ENCODE measurements around the gene ASB15.

The ASB15 gene

DNA sequence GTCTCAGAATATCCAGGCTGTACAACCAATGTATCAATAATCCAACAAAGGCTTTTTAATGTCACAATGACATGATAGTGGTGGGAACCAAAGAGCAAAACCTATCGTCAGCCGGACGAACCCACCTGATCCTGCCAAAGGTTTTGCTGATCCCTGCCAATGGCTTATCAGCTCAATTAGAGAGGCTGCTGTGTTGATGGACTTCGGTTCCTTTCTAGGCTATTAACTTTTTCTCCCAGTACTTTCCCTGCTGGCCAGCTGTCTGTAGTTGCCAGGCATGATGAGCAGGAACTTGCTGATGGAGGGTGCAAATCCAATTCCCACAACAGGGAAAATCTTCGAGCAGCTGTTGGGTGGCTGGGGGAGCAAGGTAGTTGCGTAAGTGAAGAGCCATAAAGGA, 56.4 kb downstream of the ASB15 start:
- H3K4me3 ChIP-seq (ENCODE audit: low read length), result no peak overlapping the region
- TF ChIP-seq, protein P1, sequence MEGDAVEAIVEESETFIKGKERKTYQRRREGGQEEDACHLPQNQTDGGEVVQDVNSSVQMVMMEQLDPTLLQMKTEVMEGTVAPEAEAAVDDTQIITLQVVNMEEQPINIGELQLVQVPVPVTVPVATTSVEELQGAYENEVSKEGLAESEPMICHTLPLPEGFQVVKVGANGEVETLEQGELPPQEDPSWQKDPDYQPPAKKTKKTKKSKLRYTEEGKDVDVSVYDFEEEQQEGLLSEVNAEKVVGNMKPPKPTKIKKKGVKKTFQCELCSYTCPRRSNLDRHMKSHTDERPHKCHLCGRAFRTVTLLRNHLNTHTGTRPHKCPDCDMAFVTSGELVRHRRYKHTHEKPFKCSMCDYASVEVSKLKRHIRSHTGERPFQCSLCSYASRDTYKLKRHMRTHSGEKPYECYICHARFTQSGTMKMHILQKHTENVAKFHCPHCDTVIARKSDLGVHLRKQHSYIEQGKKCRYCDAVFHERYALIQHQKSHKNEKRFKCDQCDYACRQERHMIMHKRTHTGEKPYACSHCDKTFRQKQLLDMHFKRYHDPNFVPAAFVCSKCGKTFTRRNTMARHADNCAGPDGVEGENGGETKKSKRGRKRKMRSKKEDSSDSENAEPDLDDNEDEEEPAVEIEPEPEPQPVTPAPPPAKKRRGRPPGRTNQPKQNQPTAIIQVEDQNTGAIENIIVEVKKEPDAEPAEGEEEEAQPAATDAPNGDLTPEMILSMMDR (IDR thresholded peaks at IDR 0.05; ENCODE audit: insufficient read depth, low read depth, low read length, missing control alignments), result no peak
- no peak for DNase-seq (ENCODE audit: low read depth)

GRCh38 chr7:123660514-123661354, 59.1 kb downstream of the ASB15 start:
- no peak overlapping the region for H3K4me3 ChIP-seq (ENCODE audit: low read length)
- DNase-seq (ENCODE audit: low read depth), result no peak
- TF ChIP-seq, protein P1 (IDR thresholded peaks at IDR 0.05; ENCODE audit: insufficient read depth, low read depth, low read length, missing control alignments), result no peak

DNA sequence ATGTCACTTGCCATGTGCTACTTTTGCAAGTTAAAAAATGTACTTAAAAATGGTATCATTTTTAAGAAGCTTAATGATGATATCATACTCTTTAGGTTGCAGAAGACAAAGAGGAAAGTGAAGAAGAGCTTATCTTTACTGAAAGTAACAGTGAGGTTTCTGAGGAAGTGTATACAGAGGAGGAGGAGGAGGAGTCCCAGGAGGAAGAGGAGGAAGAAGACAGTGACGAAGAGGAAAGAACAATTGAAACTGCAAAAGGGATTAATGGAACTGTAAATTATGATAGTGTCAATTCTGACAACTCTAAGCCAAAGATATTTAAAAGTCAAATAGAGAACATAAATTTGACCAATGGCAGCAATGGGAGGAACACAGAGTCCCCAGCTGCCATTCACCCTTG, 60.1 kb downstream of the ASB15 start:
- no peak overlapping the region for H3K4me3 ChIP-seq (ENCODE audit: low read length)
- TF ChIP-seq, protein P1 (IDR thresholded peaks at IDR 0.05; ENCODE audit: insufficient read depth, low read depth, low read length, missing control alignments), result no peak
- DNase-seq (ENCODE audit: low read depth), result no peak

DNA sequence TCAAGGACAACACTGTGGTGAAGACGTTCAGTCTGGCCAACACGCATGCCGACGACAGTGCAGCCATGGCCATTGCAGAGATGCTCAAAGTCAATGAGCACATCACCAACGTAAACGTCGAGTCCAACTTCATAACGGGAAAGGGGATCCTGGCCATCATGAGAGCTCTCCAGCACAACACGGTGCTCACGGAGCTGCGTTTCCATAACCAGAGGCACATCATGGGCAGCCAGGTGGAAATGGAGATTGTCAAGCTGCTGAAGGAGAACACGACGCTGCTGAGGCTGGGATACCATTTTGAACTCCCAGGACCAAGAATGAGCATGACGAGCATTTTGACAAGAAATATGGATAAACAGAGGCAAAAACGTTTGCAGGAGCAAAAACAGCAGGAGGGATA, 60.7 kb downstream of the ASB15 start:
- TF ChIP-seq, protein P1 (IDR thresholded peaks at IDR 0.05; ENCODE audit: insufficient read depth, low read depth, low read length, missing control alignments), result no peak
- H3K4me3 ChIP-seq (ENCODE audit: low read length), result no peak overlapping the region
- DNase-seq (ENCODE audit: low read depth), result no peak

- no peak for DNase-seq (ENCODE audit: low read depth)
Measured at GRCh38 chr7:123662755-123663154, 61.1 kb downstream of the ASB15 start.

DNA sequence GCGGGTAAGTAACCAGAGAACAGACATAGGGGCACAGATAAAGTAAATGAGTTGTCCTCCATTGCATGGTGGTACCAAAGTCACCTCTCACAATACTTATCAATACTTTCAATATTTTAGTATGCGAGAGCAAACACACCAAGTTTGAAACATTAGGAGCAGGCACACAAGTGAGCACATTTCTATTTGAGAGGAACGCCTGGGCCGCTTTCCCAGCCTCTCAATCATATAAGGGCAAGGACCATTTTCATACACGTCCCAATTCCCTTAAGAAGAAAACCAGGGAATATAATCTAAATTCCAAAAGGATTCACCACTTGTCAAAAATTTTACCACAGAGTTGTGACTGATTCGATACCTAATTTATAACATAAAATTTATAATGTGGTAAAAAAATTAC, 61.6 kb downstream of the ASB15 start:
- H3K4me3 ChIP-seq (ENCODE audit: low read length), result no peak overlapping the region
- TF ChIP-seq, protein P1 (IDR thresholded peaks at IDR 0.05; ENCODE audit: insufficient read depth, low read depth, low read length, missing control alignments), result no peak
- no peak for DNase-seq (ENCODE audit: low read depth)

More at GRCh38 chr7:123662755-123663154, 61.1 kb downstream of the ASB15 start:
- TF ChIP-seq, protein P1 (IDR thresholded peaks at IDR 0.05; ENCODE audit: insufficient read depth, low read depth, low read length, missing control alignments), result no peak
- no peak overlapping the region for H3K4me3 ChIP-seq (ENCODE audit: low read length)

DNA sequence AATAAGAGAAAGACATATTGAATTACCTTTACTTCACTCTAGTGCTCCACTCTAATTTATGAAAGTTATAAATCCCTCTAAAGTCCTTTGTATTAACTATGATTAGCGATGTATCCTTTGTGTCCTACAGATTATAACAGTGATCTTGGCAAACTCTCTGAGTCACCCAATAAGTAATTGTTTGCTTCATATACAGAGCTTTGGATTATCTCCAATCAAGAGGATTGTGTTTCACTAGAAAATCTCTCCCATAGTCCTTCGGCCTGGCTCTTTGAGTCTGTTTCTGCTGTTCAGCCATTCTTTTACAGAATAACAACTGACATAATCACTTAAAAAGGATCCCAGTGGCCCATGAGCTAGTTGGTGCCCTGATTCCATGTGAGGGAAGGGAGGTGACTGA, 63.5 kb downstream of the ASB15 start:
- TF ChIP-seq, protein P1 (IDR thresholded peaks at IDR 0.05; ENCODE audit: insufficient read depth, low read depth, low read length, missing control alignments), result no peak
- peak; percentile 9 for DNase-seq (ENCODE audit: low read depth)
- no peak overlapping the region for H3K4me3 ChIP-seq (ENCODE audit: low read length)

All from epithelial cell of esophagus (primary cell).